Superior temporal gyrus (tissue), 1 donor: ENCODE measurements around the gene SLC22A13.
"Not testable (repeated sequence)": the region's sequence is repeated elsewhere in the genome, so short reads cannot be mapped to it uniquely, and the experiment has no call there.

Experiments used
- DNase-seq: peaks from one replicate; pipeline ENCODE4 v3.0.0-alpha.2; 2016; ENCODE audit errors: extremely low spot score

Gene SLC22A13

GRCh38 chr3:38297947-38298711 lies 32.5 kb downstream of the SLC22A13 start:
- DNase-seq = peak; percentile 20

GRCh38 chr3:38306941-38307340 lies 41.3 kb downstream of the SLC22A13 start:
- no peak for DNase-seq

- DNase-seq = no peak
Measured at GRCh38 chr3:38307599-38307998, 42.0 kb downstream of the SLC22A13 start.

- DNase-seq = no peak
Measured at GRCh38 chr3:38308456-38308855, 42.8 kb downstream of the SLC22A13 start.

- no peak for DNase-seq
Measured at GRCh38 chr3:38311476-38311875, 45.9 kb downstream of the SLC22A13 start.

GRCh38 chr3:38311941-38312340 lies 46.3 kb downstream of the SLC22A13 start:
- DNase-seq = no peak

GRCh38 chr3:38312356-38312755 lies 46.7 kb downstream of the SLC22A13 start:
- no peak for DNase-seq

- DNase-seq = no peak
Measured at GRCh38 chr3:38313263-38313662, 47.7 kb downstream of the SLC22A13 start.

- DNase-seq = no peak
Measured at GRCh38 chr3:38313695-38314094, 48.1 kb downstream of the SLC22A13 start.

GRCh38 chr3:38314112-38314763 lies 48.6 kb downstream of the SLC22A13 start:
- no peak for DNase-seq

GRCh38 chr3:38314764-38315487 lies 49.3 kb downstream of the SLC22A13 start:
- no peak for DNase-seq

- no peak for DNase-seq
Measured at GRCh38 chr3:38315488-38316230, 50.0 kb downstream of the SLC22A13 start.

GRCh38 chr3:38316356-38317191 lies 51.0 kb downstream of the SLC22A13 start:
- DNase-seq = no peak

- DNase-seq = no peak
Measured at GRCh38 chr3:38317192-38317759, 51.7 kb downstream of the SLC22A13 start.

- no peak for DNase-seq
Measured at GRCh38 chr3:38318766-38319671, 53.4 kb downstream of the SLC22A13 start.

GRCh38 chr3:38320638-38321037 lies 55.0 kb downstream of the SLC22A13 start:
- DNase-seq = not testable (repeated sequence)

GRCh38 chr3:38323060-38323459 lies 57.4 kb downstream of the SLC22A13 start:
- DNase-seq = no peak

GRCh38 chr3:38325256-38325655 lies 59.6 kb downstream of the SLC22A13 start:
- no peak for DNase-seq

GRCh38 chr3:38327335-38328009 lies 61.9 kb downstream of the SLC22A13 start:
- DNase-seq = no peak
